ENCODE measurements around the gene CD69.
"Not testable (repeated sequence)": the region's sequence is repeated elsewhere in the genome, so short reads cannot be mapped to it uniquely, and the experiment has no call there.

CD69 gene

DNA sequence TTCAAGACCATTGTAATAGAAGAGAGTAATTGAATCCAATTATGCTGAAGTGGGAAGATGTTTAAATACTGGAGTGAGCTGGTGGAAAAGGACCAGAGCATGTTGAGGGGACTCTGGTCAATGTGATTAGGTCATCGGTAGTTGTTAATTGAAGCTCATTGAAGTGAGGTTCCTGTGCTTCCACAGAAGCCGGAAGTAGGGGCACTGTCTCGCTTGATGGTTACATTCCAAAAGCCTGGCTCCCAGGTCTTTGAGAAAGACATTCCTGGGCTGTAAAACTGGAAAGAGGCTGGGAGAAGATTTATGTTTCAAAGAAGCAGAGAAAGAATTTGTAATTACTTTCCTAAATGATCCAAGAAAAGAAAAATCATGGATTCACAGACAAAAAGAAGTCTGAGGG lies 15.5 kb downstream of the CD69 start:
- no peak for DNase-seq

DNA sequence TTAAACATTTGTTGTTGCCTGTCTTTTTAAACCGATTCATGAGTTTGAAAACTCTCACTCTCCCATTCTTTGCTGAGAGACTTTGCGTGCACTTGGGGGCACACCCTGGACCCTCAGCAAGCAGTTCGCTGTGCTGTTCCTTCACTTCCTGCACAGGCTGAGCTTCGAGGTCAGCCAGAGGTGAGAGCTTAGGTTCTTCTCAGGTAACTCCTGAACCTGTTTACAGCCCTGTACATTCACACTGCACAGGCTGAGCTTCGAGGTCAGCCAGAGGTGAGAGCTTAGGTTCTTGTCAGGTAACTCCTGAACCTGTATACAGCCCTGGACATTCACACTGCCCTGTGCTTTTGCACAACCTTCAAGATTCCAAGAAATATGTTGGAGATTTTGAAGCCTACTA lies 18.0 kb downstream of the CD69 start:
- DNase-seq, result no peak

DNA sequence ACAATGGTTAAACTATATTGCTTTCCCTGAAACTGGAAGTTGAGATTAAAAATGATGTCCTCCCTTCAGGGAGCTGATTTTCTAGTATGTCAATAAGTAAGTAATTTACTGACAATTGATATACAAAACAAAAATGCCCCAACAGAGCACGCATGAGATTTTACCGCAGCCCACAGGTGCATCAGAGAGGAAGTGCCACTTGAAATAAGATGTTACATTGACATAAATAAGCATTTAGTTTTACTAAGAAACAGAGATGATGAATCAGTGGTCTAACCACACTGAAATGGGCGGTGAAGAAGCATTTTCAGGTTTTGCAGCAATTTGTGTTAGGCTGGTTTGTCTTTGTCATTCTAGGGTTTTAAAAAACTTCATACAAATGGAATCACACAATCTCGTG lies 19.0 kb downstream of the CD69 start:
- DNase-seq, result peak; percentile 73

DNA sequence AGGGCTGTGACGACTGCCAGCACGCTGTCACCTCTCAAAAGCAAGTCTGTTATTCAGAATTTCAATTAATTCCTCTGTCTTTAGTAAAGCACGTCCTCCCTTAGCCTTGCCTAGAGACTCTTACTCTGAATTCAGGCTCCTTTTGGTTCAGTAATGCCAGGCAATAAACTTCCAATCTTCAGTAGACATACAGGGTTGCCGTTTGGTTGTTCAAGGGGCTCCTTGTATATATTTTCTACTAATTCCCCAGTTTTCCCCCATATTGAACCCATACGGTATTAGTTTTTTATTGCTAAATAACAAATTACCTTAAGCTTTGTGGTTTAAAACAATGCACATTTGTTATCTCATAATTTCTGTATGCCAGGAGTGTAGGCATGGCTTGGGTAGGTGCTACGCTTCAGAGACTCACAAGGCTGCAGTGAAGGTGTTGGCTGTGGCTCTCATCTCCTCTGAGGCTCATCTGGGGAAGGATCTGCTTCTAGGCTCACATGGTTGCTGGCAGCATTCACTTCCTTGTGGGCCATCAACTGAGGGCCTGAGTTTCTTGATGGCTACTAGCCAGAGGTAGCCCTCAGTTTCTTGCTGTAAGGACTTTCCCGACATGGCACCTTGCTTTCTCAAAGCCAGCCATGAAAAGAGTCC lies 20.5 kb downstream of the CD69 start:
- DNase-seq, result no peak

DNA sequence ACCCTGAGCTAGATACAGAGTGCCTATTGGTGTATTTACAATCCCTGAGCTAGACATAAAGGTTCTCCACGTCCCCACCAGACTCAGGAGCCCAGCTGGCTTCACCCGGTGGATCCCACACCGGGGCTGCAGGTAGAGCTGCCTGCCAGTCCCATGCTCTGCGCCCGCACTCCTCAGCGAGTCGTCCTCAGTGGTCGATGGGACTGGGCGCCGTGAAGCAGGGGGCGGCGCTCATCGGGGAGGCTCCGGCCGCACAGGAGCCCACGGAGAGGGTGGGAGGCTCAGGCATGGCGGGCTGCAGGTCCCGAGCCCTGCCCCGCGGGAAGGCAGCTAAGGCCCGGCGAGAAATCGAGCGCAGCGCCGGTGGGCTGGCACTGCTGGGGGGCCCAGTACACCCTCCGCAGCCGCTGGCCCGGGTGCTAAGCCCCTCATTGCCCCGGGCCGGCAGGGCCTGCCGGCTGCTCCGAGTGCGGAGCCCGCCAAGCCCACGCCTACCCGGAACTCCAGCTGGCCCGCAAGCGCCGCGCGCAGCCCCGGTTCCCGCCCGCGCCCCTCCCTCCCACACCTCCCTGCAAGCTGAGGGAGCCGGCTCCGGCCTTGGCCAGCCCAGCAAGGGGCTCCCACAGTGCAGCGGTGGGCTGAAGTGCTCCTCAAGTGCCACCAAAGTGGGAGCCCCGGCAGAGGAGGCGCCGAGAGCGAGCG lies 21.1 kb downstream of the CD69 start:
- DNase-seq, result not testable (repeated sequence)

DNA sequence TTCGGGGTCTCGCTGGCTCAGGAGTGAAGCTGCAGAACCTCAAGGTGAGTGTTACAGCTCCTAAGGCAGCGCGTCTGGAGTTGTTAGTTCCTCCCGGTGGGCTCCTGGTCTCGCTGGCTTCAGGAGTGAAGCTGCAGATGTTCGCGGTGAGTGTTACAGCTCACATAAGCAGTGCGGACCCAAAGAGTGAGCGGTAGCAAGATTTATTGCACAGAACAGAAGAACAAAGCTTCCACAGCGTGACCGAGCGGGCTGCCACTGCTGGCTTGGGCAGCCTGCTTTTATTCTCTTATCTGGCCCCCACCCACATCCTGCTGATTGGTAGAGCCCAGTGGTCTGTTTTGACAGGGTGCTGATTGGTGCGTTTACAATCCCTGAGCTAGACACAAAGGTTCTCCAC lies 21.8 kb downstream of the CD69 start:
- DNase-seq, result not testable (repeated sequence)

DNA sequence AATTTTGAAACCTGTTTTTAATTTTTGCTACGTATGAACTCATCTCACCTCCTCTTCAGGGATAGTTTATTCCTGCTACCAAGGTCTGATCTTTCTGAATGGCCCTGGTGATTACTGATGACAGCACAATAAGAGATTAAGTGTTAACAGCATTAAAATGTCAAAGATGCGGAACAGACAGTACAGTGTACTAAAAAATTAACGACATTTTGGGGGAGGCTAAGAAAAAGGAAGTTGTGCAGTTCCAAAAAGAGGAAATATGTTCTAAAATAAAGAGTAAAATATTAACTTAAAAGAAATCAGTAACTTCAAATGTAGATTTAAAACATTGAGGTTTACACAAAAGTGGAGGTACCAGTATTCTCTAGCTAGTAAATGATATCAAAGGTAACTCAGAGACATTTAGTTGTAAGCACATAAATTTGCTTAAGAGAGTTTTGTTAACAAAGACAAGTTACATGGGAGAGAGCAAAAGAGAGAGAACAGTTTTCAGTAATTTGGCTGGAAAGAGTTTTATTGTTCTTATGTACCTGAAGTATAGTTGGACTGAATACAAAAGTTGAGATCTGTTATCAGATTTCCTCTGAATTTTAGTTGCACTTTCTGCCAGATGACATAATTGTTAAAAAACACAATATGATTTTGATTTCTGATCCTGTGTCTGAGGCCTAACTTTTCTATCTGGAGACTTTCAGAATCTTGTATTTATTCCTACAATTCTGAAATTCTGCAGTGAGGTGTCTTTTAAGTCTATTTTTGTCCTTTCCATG lies 23.6 kb downstream of the CD69 start:
- DNase-seq, result peak; percentile 90

DNA sequence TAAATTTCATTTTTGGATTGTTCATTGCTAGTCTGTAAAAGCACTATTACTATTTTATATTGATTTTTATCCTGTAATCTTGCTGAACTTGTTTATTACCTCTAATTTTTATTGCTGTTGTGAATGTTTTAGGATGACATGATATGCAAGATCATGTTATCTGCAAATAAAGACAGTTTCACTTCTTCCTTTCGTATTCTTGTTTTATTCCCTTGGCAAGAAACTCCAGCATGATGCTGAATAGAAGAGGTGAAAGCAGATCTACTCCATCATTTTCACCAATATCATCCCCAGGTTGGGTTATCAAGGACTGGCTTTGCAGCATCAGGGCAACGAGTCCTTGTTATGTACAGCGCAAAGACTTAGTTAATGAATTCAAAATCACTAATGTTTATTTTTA lies 25.1 kb downstream of the CD69 start:
- no peak for DNase-seq

DNA sequence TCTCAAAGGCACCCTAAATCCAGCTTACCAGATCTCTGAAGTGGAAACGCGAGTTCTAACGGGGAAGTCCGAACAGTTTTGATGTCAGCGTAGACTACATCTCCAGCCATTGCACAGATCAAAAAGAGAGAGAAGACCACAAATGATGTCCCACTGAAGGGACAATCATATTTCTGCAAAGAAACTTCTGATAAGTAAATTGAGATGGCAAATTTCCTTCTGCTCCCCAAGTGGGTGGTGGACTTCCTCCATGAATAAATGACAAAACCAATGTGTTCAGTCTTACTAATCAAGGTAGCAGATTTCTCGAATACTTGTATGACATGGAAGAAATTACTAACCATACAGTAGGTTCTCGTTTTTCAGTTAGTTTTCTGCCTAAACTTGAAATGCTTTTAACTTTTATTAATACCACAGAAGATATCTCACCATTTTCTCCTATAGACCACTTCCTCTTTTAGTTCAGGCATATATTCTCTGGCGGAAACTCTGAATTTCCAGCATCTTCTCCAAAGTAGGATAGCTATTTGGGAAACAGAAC lies 27.7 kb downstream of the CD69 start, which contains the start of gene CLECL1:
CLECL1 (minus strand) TSS at position 177 of the 541 bp plus-strand sequence.
- peak; percentile 65 for DNase-seq

DNA sequence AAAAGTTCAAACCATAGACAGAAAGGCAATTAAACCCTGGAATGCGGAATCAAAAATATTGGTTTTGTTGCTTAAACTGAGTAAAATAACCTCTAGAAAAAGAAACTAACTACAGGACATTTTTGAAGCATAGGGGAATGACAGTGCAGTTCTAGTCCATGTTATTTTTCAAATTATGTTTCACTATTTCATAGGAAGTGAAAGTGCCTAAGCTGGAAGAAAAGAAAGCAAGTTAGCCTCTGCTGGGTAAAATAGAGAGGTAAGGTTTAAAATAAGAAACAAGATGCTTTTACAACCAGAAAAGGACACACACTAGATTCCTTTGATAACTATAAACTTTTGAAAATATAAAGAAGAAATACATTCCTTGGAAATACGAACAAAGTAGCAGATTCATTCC lies 28.9 kb downstream of the CD69 start:
- peak; percentile 38 for DNase-seq

DNA sequence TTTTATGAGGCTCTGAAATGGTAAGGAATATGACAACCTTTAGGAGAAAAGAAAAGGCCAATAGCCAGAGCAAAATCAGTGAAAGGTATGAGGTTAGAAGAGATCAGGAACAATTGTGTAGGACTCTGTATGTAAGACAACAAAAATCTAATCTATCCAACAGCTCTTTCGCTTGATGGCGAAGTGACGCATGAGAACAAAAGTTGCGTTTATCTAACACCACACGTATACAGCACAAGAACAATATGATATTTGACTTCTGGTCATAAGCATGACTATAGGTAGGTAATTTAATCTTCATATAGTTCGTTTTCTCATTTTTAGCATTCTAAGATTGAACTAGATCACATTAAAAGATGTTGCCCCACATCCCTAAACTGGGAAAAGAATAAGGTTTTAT lies 29.3 kb downstream of the CD69 start:
- DNase-seq, result no peak

DNA sequence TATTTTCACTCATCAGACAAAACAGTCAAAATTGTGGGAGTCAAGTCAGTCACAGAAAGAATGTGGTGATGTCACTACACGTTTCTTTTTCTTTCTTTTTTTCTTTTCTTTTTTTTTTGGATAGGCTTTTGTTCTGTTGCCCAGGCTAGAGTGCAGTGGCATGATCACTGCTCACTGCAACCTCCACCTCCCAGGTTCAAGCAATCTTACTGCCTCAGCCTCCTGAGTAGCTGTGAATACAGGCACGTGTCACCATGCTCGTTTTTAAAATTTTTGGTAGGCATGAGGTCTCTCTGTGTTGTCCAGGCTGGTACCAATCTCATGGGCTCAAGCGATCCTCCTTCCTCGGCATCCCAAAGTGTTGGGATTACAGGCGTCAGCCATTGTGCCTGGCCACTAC lies 30.1 kb downstream of the CD69 start:
- DNase-seq, result no peak

DNA sequence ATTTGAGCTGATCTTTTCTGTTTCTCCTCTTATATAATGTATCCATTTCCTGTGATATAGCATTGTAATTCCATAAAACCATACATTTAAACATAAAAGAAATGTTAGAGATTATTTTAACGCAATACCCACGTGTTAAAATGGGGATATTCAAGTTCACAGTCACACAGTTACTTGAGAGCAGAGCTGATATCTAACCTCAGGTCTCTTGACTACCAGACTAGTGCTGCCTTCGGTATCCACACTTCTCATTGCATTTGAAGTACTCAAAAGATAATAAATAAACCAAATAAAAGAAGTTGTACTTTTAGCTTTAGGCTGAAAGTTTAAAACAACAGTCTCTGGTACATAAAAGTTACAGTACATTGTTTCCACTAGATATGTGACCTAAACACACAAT lies 30.7 kb downstream of the CD69 start:
- no peak for DNase-seq

DNA sequence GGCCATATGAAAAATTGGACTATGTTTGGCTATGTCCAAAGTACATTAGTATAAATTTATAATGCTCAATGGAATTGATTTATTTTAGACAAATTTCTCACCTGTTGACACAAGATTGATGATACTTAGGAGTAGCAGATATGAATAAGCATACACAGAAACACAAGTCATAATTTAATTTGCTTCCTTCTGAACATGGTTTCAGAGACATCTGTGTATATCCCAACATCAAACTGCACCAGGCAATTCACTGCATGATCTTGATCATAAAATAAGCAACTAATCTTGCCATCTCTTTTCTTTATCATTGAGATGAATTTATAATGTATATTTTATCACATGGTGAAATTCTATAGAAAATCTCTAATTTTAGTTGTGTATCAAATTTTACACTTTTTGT lies 31.6 kb downstream of the CD69 start:
- no peak for DNase-seq

DNA sequence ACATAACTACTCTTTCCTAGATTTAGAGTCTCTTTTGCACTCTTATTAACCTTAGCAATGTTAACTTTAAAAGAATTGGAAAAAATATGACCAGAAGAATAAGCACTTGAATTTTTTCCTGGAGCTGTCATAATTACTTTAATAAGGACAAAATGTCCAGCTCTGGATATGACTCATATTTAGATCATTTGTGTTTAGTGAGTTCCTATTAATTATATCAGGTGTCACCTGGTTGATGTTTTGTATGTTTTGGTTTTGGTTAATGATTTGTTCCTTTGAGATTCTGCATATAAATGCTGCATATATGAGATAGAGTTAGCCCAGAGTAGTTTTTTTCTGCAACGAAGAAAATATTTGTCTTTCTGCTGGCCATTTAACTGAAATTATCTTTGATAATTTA lies 32.9 kb downstream of the CD69 start:
- DNase-seq, result no peak

DNA sequence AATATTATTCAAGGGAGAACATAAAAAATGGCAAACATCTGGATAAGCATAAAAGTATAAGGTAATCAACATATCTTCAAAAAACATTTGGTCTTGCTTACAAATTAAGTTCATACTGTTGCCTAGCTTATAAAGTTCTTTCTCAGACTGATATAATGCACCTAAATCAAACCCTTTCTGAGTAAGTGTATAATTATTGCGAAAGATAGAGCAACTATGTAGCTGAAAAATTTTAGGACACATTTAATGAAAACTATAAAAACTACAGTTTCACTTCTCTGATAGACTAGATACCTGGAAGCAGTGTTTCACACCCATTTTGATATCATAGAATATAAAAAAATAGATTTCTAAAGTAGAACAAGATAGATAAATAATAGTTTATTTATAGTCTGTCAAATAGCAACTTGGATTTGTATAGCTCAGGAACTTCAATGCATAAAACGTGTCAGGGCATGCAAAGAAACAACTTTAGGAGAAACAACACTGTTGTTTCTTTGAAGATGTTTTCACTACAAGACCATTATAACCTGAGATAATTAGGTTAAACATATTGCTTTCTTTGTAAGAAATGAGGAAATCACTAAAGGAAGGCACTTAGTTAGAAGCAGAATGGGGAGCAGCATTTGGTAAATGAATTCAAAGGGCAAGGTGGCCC lies 35.4 kb downstream of the CD69 start:
- DNase-seq, result no peak

DNA sequence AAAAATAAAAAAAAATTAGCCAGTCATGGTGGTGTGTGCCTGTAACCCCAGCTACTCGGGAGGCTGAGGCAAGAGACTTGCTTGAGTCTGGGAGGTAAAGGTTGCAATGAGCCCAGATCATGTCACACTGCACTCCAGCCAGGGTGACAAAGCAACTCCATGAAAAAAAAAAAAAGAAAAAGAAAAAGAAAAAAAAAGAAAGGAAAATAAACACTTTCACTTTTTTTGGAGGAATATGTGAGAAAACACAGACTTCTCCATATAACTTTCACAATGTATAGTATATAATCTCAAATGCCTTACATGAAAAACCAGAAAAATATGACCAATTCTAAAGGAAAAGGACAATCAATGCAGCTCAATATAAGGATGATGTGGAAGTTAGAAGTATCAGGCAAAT lies 36.7 kb downstream of the CD69 start:
- DNase-seq, result no peak

DNA sequence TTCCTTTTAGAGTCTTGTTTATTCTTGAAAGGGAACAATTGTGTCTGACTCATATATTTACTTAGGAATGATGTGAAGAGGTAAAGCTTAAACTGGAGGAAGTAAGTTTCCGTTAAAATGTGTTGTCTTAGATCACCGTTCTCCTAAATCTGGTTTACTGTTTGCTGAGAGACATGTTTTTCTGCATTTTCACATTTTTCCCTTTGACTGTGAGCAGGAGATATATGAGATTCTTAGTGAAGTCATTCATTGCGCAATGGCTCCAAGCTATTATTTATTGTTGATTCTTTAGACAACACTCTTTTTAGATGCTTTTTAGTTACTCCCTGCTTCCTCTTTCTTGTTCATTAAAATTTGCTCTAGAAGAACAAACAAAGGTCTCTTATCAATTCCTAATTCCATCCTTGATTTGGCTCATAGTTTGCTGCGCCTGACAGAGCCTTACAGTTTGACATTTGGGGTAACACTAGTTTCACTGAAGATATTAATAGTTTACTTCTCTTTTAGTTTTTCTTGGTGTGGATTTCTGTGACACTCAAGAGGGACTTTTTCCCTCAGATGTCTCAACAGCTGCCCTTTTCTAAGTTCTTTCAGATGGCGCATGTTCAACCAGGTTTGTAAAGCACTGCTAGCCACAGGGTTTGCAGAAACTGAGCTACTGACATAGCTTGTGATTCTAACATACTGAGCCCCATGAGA lies 39.2 kb downstream of the CD69 start:
- no peak for DNase-seq

DNA sequence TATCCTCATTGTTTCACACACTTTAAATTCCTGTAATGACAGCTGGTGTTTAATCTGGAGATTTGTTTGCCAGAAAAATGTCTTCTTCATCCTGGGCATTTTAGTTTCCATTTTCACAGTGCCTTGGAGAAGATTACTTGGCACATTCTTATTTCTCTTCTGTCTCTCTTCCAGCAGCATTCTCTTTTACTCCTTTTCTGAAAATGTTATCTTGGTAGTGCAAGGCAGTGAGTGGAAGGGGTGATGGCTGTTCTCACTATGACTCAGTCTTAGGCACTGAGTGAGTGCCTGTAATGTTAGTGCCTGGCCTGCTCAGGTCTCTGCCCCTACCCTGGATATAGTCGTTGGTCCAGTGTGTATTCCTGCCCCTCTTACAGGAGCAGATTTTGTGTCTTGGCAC lies 40.9 kb downstream of the CD69 start:
- DNase-seq, result no peak

DNA sequence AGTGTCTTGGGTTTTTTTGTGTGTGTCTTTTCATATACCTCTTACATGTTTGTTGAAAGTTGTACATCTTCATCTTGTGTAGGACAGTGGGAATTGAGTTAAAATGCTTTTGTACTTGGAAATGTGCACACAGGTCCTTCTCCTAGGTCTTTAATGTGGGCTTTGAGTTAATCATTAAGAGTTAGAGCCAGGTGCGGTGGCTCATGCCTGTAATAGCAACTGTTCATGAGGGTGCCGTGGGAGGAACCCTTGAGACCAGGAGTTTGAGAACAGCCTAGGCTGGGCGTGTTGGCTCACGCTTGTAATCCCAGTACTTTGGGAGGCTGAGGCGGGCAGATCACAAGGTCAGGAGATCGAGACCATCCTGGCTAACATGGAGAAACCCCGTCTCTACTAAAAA lies 41.7 kb downstream of the CD69 start:
- DNase-seq, result no peak

DNA sequence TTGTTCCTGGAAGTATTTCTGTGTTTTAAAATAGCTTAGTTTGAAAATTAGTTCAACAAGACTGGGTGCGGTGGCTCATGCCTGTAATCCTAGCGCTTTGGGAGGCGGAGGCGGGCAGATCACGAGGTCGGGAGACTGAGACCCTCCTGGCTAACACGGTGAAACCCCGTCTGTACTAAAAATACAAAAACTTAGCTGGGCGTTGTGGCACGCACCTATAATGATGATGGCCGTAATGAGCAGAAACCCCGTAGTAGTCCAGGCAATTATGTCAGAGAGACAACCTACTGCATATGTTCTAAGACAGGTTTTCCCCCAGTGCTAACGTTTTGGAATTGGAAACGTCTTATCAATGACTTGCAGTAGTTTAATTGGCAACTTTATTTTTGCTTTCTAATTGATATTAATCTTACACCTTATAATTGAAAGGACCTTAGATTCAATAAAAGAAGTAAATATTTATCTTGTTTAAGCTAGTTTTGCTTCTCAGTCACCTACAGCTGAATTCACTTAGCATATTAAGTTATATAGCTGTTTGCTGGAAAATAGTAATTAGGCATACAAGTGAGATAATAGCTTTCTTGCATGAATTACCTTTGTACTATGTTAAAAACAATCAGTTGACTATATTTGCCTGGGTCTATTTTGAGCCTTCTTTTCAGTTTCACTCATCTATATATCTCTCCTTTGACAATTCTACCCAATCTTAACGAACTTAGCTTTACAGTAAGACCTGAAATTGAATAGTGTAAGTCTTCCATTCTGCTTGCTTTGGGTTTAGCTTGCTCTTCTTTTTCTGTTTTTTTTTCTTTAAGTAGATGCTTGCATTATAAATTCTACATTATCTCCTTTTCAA lies 43.4 kb downstream of the CD69 start:
- DNase-seq, result no peak
